Lower leg skin (tissue), 3 donors: Measurements from ENCODE around the gene UVSSA.

ENCODE experiments used
- POLR2A ChIP-seq, 2 donors: fragments of 450-650 bp; IDR thresholded peaks; one replicate each; pipeline ENCODE4 v1.6.1; 2016 to 2017; ENCODE audit warnings: antibody characterized with exemption in 2 of 2, mild to moderate bottlenecking in 1 of 2, moderate library complexity in 1 of 2
- TF ChIP-seq, protein P1 (sequence below), 3 donors: fragments of 450-650 bp; IDR thresholded peaks; one replicate each; pipeline ENCODE4 v1.5.1; 2016; ENCODE audit warnings: antibody characterized with exemption in 3 of 3, mild to moderate bottlenecking in 3 of 3, moderate library complexity in 2 of 3

DNA sequence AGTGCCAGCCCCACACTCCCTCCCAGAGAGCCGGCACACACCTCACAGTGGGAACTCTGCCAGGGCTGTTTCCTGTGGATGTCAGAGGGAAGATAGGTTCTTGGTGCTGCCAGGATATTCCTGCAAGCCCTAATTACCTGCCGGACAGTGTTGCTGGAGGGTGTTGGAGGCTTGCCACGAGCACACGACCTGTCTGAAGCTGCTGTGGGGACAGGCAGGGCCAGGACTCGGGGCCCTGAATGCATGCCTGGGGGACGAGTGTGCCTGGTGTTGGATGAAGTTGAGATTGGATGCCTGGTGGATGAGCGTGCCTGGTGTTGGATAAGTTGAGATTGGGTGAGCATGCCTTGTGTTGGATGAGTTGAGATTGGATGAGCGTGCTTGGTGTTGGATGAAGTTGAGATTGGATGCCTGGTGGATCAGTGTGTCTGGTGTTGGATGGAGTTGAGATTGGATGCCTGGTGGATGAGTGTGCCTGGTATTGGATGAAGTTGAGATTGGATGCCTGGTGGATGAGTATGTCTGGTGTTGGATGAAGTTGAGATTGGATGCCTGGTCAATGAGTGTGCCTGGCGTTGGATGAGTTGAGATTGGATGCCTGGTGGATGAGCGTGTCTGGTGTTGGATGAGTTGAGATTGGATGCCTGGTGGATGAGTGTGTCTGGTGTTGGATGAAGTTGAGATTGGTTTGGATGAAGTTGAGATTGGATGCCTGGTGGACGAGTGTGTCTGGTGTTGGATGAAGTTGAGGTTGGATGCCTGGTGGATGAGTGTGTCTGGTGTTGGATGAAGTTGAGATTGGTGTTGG, 23.2 kb upstream of the UVSSA start:
- TF ChIP-seq, protein P1, sequence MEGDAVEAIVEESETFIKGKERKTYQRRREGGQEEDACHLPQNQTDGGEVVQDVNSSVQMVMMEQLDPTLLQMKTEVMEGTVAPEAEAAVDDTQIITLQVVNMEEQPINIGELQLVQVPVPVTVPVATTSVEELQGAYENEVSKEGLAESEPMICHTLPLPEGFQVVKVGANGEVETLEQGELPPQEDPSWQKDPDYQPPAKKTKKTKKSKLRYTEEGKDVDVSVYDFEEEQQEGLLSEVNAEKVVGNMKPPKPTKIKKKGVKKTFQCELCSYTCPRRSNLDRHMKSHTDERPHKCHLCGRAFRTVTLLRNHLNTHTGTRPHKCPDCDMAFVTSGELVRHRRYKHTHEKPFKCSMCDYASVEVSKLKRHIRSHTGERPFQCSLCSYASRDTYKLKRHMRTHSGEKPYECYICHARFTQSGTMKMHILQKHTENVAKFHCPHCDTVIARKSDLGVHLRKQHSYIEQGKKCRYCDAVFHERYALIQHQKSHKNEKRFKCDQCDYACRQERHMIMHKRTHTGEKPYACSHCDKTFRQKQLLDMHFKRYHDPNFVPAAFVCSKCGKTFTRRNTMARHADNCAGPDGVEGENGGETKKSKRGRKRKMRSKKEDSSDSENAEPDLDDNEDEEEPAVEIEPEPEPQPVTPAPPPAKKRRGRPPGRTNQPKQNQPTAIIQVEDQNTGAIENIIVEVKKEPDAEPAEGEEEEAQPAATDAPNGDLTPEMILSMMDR (IDR thresholded peaks at IDR 0.05): no peak
- TF ChIP-seq POLR2A (IDR thresholded peaks at IDR 0.05): no peak
